Hepatocyte (in vitro differentiated cells): Measurements from ENCODE around the gene ZFYVE28. TPM values are rescaled to one million over a fixed set of nuclear protein-coding genes. Genes with fewer than 3 reads are reported as not detected.

Experiments
- DNase-seq: peaks from one replicate; pipeline ENCODE4 v3.0.0-alpha.2; 2016; ENCODE audit warnings: low spot score
- H2AFZ ChIP-seq: fragments of 200-600 bp; sonication (generic); 2 replicates; pipeline ENCODE4 v1.6.0; 2016; ENCODE audit warnings: antibody characterized with exemption, mild to moderate bottlenecking
- H3K27ac ChIP-seq: fragments of 200-600 bp; sonication (generic); 2 replicates; pipeline ENCODE4 v1.5.1; 2016; ENCODE audit warnings: mild to moderate bottlenecking
- H3K27me3 ChIP-seq: fragments of 200-600 bp; sonication (generic); 2 replicates; pipeline ENCODE4 v1.6.1; 2016
- H3K36me3 ChIP-seq: fragments of 200-600 bp; sonication (generic); replicated peaks from 2 replicates; pipeline ENCODE4 v1.5.1; 2016; ENCODE audit warnings: low read depth; ENCODE audit not compliant: insufficient read depth
- H3K4me1 ChIP-seq: fragments of 200-600 bp; sonication (generic); 2 replicates; pipeline ENCODE4 v1.5.1; 2016; ENCODE audit warnings: mild to moderate bottlenecking, moderate library complexity; ENCODE audit not compliant: insufficient read depth
- H3K4me2 ChIP-seq: fragments of 200-600 bp; sonication (generic); 2 replicates; pipeline ENCODE4 v1.6.0; 2016
- H3K4me3 ChIP-seq: fragments of 200-600 bp; sonication (generic); 2 replicates; pipeline ENCODE4 v1.5.1; 2016; ENCODE audit warnings: mild to moderate bottlenecking
- H3K79me2 ChIP-seq: fragments of 200-600 bp; sonication (generic); 2 replicates; pipeline ENCODE4 v1.6.0; 2017; ENCODE audit warnings: mild to moderate bottlenecking
- H3K9me2 ChIP-seq: fragments of 200-600 bp; sonication (generic); replicated peaks from 2 replicates; pipeline ENCODE4 v1.6.0; 2017; ENCODE audit warnings: mild to moderate bottlenecking; ENCODE audit not compliant: insufficient read depth
- H3K9me3 ChIP-seq: fragments of 200-600 bp; sonication (generic); 2 replicates; pipeline ENCODE4 v1.5.1; 2016; ENCODE audit warnings: low read depth, mild to moderate bottlenecking
- H4K20me1 ChIP-seq: fragments of 200-600 bp; sonication (generic); 2 replicates; pipeline ENCODE4 v1.6.0; 2016; ENCODE audit warnings: mild to moderate bottlenecking; ENCODE audit not compliant: insufficient read depth, poor library complexity, severe bottlenecking
- EZH2 ChIP-seq: fragments of 200-600 bp; sonication (generic); IDR thresholded peaks from 2 replicates; pipeline ENCODE4 v1.6.1; 2016; ENCODE audit warnings: antibody characterized with exemption, mild to moderate bottlenecking, borderline replicate concordance
- EZH2phosphoT487 ChIP-seq: fragments of 200-600 bp; sonication (generic); IDR thresholded peaks from one replicate; pipeline ENCODE4 v1.6.1; 2018; ENCODE audit warnings: antibody characterized with exemption, mild to moderate bottlenecking, low read depth, moderate library complexity; ENCODE audit not compliant: unreplicated experiment, severe bottlenecking
- WGBS: methylation state at CpG from one replicate; pipeline ENCODE4 v1.1.6; 2016; ENCODE audit warnings: low lambda C conversion rate; ENCODE audit errors: missing lambda C conversion rate; 5-methylcytosine and 5-hydroxymethylcytosine counted together
- polyA plus RNA-seq: library from polyadenylated mRNA; unstranded; fragments of >200 nt; fragmentation: Nextera tagmentation; extraction: Ambion mirVana; gene quantifications from 2 replicates; pipeline ENCODE4 v1.2.1, GENCODE V29; 2016
- total RNA-seq: library from RNA; depleted of rRNA; stranded (reverse); fragments of >200 nt; gene quantifications from 2 replicates; pipeline ENCODE4 v1.2.3, GENCODE V29; 2014
- TF ChIP-seq, protein P1 (sequence below): fragments of 200-600 bp; sonication (generic); IDR thresholded peaks from 2 replicates; pipeline ENCODE4 v1.5.1; 2016; ENCODE audit warnings: antibody characterized with exemption, mild to moderate bottlenecking; ENCODE audit not compliant: poor library complexity

ZFYVE28 gene
- total and polyA plus RNA-seq, 2 experiments from 2014 or later, result 2.2 to 3.4 TPM

DNA sequence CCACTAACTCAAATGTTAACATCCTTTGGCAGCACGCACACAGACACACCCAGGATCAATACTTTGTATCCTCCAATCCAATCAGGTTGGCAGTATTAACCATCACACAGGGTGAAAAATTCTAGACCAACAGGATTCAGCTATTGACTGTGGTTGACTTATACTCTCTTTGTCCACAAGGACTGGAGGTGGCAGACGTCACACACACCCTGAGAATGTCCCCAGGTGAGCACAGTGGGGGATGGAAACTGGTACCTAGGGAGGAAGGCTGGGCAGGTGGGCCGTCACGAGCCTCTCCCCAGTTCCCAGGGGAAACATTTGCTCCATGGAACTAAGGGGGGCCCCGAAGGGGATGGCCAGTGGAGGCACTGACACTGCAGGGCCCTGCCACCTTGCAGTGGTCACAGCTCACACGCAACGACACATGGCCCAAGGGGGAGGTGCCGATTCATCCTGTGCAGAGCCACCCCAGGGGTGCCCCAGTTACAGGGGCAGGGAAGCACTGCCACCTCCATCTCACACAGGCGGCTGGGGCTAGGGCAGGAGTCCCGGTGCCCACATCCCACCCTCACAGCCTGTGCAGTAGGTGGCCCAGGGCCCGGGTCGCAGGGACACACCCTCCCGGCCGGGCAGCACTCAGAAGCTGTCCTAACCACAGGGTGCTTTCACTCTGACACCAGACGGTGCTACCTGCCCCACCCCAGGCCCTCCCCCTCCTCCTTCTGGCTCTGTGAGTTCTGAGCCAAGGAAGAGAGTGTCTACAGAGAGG lies 17.4 kb downstream of the ZFYVE28 start:
- 93% methylated on average over 15 of the region's 15 CpGs for WGBS
- no peaks in the 10 kb centered on the region for H3K36me3 ChIP-seq
- H3K9me2 ChIP-seq, result no peaks in the 10 kb centered on the region
- no peak for TF ChIP-seq EZH2phosphoT487
- TF ChIP-seq, protein P1, sequence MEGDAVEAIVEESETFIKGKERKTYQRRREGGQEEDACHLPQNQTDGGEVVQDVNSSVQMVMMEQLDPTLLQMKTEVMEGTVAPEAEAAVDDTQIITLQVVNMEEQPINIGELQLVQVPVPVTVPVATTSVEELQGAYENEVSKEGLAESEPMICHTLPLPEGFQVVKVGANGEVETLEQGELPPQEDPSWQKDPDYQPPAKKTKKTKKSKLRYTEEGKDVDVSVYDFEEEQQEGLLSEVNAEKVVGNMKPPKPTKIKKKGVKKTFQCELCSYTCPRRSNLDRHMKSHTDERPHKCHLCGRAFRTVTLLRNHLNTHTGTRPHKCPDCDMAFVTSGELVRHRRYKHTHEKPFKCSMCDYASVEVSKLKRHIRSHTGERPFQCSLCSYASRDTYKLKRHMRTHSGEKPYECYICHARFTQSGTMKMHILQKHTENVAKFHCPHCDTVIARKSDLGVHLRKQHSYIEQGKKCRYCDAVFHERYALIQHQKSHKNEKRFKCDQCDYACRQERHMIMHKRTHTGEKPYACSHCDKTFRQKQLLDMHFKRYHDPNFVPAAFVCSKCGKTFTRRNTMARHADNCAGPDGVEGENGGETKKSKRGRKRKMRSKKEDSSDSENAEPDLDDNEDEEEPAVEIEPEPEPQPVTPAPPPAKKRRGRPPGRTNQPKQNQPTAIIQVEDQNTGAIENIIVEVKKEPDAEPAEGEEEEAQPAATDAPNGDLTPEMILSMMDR, result no peak
- TF ChIP-seq EZH2, result no peak
- H2AFZ ChIP-seq, result no peak overlapping the region
- no peak for DNase-seq
- no peaks in the 10 kb centered on the region for H3K27me3 ChIP-seq
- no peaks in the 10 kb centered on the region for H3K79me2 ChIP-seq
- no peak overlapping the region for H3K4me2 ChIP-seq
- H3K9me3 ChIP-seq, result no peaks in the 10 kb centered on the region
- H3K27ac ChIP-seq, result no peak overlapping the region
- no peak overlapping the region for H3K4me3 ChIP-seq
- no peaks in the 10 kb centered on the region for H4K20me1 ChIP-seq
- H3K4me1 ChIP-seq, result peaks cover 4% of the 10 kb centered on the region

DNA sequence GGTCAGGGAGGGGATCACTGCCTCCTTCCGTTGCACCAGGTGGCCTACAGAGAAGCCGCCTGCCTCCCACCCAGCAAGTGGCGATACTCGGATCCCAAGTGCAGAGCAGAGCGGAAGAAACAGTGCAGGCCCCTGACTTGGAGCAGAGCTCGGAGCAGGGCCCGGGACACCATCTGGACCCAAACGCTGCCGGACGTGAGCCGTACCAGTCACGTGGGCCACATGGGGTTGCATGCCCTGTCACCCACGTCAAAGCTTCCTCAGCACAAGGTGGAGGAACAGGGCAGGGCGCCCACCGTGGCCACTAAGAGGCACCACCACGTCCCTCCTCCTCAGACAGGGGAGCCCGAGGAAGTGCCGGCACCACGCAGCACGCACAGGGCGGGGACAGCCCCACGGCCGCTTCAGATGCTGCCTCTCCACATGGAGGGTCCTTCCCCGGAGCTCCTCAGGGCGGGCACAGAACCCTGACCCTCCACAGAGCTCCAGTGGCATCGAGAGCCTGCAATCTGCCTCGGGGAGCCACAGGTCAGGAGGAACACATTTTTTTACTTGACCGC lies 18.7 kb downstream of the ZFYVE28 start:
- no peak overlapping the region for H3K4me3 ChIP-seq

DNA sequence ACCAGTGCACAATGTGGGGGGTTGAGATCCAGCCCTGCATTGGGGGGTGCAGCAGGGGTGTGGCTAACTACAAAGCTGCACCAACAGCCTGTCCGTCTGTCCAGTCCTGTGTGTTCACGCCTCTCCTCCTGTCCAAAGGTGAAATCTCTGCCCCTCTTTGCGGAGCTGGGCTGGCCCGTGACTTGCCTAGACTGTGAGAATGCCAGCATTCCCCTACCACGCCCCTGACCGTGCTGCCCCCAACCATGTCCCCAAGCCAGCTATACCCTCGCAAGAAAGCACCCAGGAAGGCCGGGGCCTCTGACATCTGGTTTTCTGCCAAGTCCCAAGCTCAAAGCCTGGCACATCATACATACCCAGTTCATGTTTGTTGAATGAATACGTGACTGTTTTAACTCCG lies 19.2 kb downstream of the ZFYVE28 start:
- WGBS, result 84% methylated on average over 10 of the region's 10 CpGs
- H3K9me2 ChIP-seq, result no peaks in the 10 kb centered on the region
- TF ChIP-seq, protein P1, result no peak
- no peak for TF ChIP-seq EZH2phosphoT487
- TF ChIP-seq EZH2, result no peak

More for the DNA sequence above, 18.7 kb downstream of the ZFYVE28 start:
- TF ChIP-seq, protein P1, result no peak
- TF ChIP-seq EZH2phosphoT487 (no peak), EZH2 (no peak)
- Histone ChIP-seq H3K9me3 (no peaks in the 10 kb centered on the region), H2AFZ (no peak overlapping the region), H3K9me2 (no peaks in the 10 kb centered on the region), H3K4me2 (no peak overlapping the region), H3K79me2 (no peaks in the 10 kb centered on the region), H3K4me1 (peaks cover 4% of the 10 kb centered on the region), H3K36me3 (no peaks in the 10 kb centered on the region), H3K27ac (no peak overlapping the region), H3K27me3 (no peaks in the 10 kb centered on the region), H4K20me1 (no peaks in the 10 kb centered on the region)
- no peak for DNase-seq
- 83% methylated on average over 28 of the region's 28 CpGs for WGBS

More for the DNA sequence above, 19.2 kb downstream of the ZFYVE28 start:
- Histone ChIP-seq H3K4me1 (peaks cover 4% of the 10 kb centered on the region), H3K27ac (no peak overlapping the region), H3K79me2 (no peaks in the 10 kb centered on the region), H3K27me3 (no peaks in the 10 kb centered on the region), H2AFZ (no peak overlapping the region), H3K36me3 (no peaks in the 10 kb centered on the region), H4K20me1 (no peaks in the 10 kb centered on the region), H3K9me3 (no peaks in the 10 kb centered on the region), H3K4me2 (no peak overlapping the region), H3K4me3 (no peak overlapping the region)
- no peak for DNase-seq
